Endothelial cell of umbilical vein (primary cell): Measurements from ENCODE around the gene APBA2. TPM values are rescaled to one million over a fixed set of nuclear protein-coding genes. Genes with fewer than 3 reads are reported as not detected.

Experiments used
- BruUV-seq: library from RNA; stranded (reverse); fragments of 400-500 nt; replicated peaks from 2 replicates; lab custom pipeline; 2021; lab: Mats Ljungman, UMichigan
- CTCF ChIA-PET: fragments of 300-600, 350-600 bp; sonication (Branson Sonifier 250); formaldehyde crosslinking; loops from one replicate; lab custom pipeline; 2021; ENCODE audit warnings: antibody characterized with exemption, inconsistent platforms; lab: Charles Lee
- POLR2A ChIA-PET: fragments of 300-600, 350-600 bp; sonication (Branson Sonifier 250); formaldehyde crosslinking; loops from one replicate; lab custom pipeline; 2021; ENCODE audit warnings: antibody characterized with exemption, inconsistent platforms; lab: Charles Lee
- DNase-seq: peaks from one replicate; pipeline ENCODE4 v3.0.0-alpha.2; 2011; ENCODE audit warnings: low read depth, low spot score
- FAIRE-seq: peaks from 2 replicates; lab custom pipeline; 2011; peaks lifted over from hg19 to GRCh38; lab: Jason Lieb, UNC
- H2AFZ ChIP-seq: 2 replicates; pipeline ENCODE4 v1.6.0; 2012; ENCODE audit warnings: low read depth, low read length, control low read depth, inconsistent platforms
- H3K27ac ChIP-seq: 2 replicates; pipeline ENCODE4 v1.5.1; 2011; ENCODE audit warnings: low read depth, mild to moderate bottlenecking, control low read depth, low read length, moderate library complexity; ENCODE audit not compliant: insufficient read depth
- H3K27me3 ChIP-seq, 2 experiments: 2 replicates each; pipeline versions ENCODE4 v1.6.0 to v1.6.1; 2011; ENCODE audit warnings: low read length in 2 of 2, mixed read lengths in 1 of 2; ENCODE audit not compliant: control insufficient read depth in 2 of 2, insufficient read depth in 2 of 2
- H3K36me3 ChIP-seq, 2 experiments: 2 replicates in 1 of 2; 3 replicates in 1 of 2; pipeline ENCODE4 v1.5.1; 2011; ENCODE audit warnings: low read length in 2 of 2, mild to moderate bottlenecking in 1 of 2, moderate library complexity in 1 of 2; ENCODE audit not compliant: control insufficient read depth in 2 of 2, insufficient read depth in 2 of 2; ENCODE audit errors: extremely low read depth in 1 of 2
- H3K4me1 ChIP-seq: 3 replicates; pipeline ENCODE4 v1.5.1; 2011; ENCODE audit warnings: mild to moderate bottlenecking, low read length; ENCODE audit not compliant: control insufficient read depth, insufficient read depth; ENCODE audit errors: extremely low read depth
- H3K4me2 ChIP-seq: 2 replicates; pipeline ENCODE4 v1.6.1; 2011; ENCODE audit warnings: low read length, control low read depth, mixed read lengths; ENCODE audit not compliant: insufficient read depth
- H3K4me3 ChIP-seq, 3 experiments: fragments of 200-600 bp in 1 of 3; sonication (generic), shearing (Covaris generic) in 1 of 3; replicated peaks in 1 of 3; 2 replicates each; pipeline ENCODE4 v1.5.1; 2011 to 2016; ENCODE audit warnings: control low read depth in 3 of 3, low read length in 3 of 3, mild to moderate bottlenecking in 2 of 3, inconsistent platforms in 1 of 3, low read depth in 1 of 3, moderate library complexity in 1 of 3; ENCODE audit not compliant: insufficient read depth in 1 of 3
- H3K79me2 ChIP-seq: 2 replicates; pipeline ENCODE4 v1.6.0; 2012; ENCODE audit warnings: low read length, inconsistent platforms; ENCODE audit not compliant: control insufficient read depth, insufficient read depth
- H3K9ac ChIP-seq: replicated peaks from 2 replicates; pipeline ENCODE3; 2011; ENCODE audit warnings: low read length, control low read depth; ENCODE audit not compliant: insufficient read depth; ENCODE audit errors: extremely low read depth
- H3K9me1 ChIP-seq: replicated peaks from 3 replicates; pipeline ENCODE4 v1.6.0; 2011; ENCODE audit warnings: mild to moderate bottlenecking, low read length; ENCODE audit not compliant: control insufficient read depth, insufficient read depth; ENCODE audit errors: extremely low read depth
- H3K9me3 ChIP-seq: replicated peaks from 2 replicates; pipeline ENCODE4 v1.5.1; 2012; ENCODE audit warnings: low read length, inconsistent platforms; ENCODE audit not compliant: control insufficient read depth, insufficient read depth
- H4K20me1 ChIP-seq: replicated peaks from 2 replicates; pipeline ENCODE3; 2011; ENCODE audit warnings: mild to moderate bottlenecking, low read length; ENCODE audit not compliant: control insufficient read depth, insufficient read depth; ENCODE audit errors: extremely low read depth
- CTCF ChIP-seq, 2 donors: IDR thresholded peaks; 1 replicate in 1 of 2; 2 replicates in 1 of 2; pipeline ENCODE4 v1.5.1; 2011; ENCODE audit warnings: low read length in 2 of 2, mild to moderate bottlenecking in 2 of 2, moderate library complexity in 2 of 2, control low read depth in 1 of 2, inconsistent platforms in 1 of 2, low read depth in 1 of 2; ENCODE audit not compliant: insufficient read depth in 1 of 2; ENCODE audit errors: extremely low read depth in 1 of 2
- EZH2 ChIP-seq: IDR thresholded peaks from 2 replicates; pipeline ENCODE4 v1.6.1; 2012; ENCODE audit warnings: borderline replicate concordance, low read depth, mild to moderate bottlenecking, moderate library complexity, low read length, inconsistent platforms; ENCODE audit not compliant: severe bottlenecking
- FOS ChIP-seq: IDR thresholded peaks from 2 replicates; pipeline ENCODE4 v1.6.1; 2011; ENCODE audit warnings: mild to moderate bottlenecking, low read length, moderate library complexity, borderline replicate concordance; ENCODE audit not compliant: insufficient read depth
- GATA2 ChIP-seq: IDR thresholded peaks from 2 replicates; pipeline ENCODE4 v1.7.0; 2011; ENCODE audit warnings: low read depth, mild to moderate bottlenecking, moderate library complexity, mixed read lengths, low read length; ENCODE audit not compliant: insufficient read length, insufficient read depth
- JUN ChIP-seq: IDR thresholded peaks from 2 replicates; pipeline ENCODE4 v1.6.1; 2011; ENCODE audit warnings: borderline replicate concordance, low read depth; ENCODE audit not compliant: insufficient read length, insufficient read depth
- MAX ChIP-seq: IDR thresholded peaks from 2 replicates; pipeline ENCODE4 v1.6.1; 2011; ENCODE audit not compliant: insufficient read depth, insufficient read length
- MYC ChIP-seq: IDR thresholded peaks from one replicate; pipeline ENCODE4 v1.6.1; 2011; ENCODE audit warnings: mild to moderate bottlenecking, low read depth, low read length
- POLR2A ChIP-seq: IDR thresholded peaks from 2 replicates; pipeline ENCODE4 v1.6.1; 2012; ENCODE audit warnings: low read depth, mild to moderate bottlenecking, control low read depth, low read length
- POLR2AphosphoS5 ChIP-seq: IDR thresholded peaks from 2 replicates; pipeline ENCODE4 v1.6.1; 2012; ENCODE audit warnings: low read depth, mild to moderate bottlenecking, control low read depth, low read length, moderate library complexity; ENCODE audit not compliant: insufficient read depth
- dilution Hi-C: fragments of 300-500 bp; cut with MboI; formaldehyde crosslinking; loops from one replicate; pipeline ENCODE4 v1.15.0; 2019; ENCODE audit warnings: low sequenced_read_pairs; ENCODE audit not compliant: extremely low pct_ligation_motif_present
- intact Hi-C: fragments of 100-400 bp; cut with micrococcal nuclease; formaldehyde crosslinking; loops from one replicate; pipeline ENCODE4 v1.10.0; 2022
- polyA plus RNA-seq, 4 experiments: library from polyadenylated mRNA; depleted of rRNA in 3 of 4; stranded (reverse) in 3 of 4; unstranded in 1 of 4; fragments of >200 nt; gene quantifications; 2 replicates each; pipeline versions ENCODE4 v1.2.1 to v1.2.3, GENCODE V29; 2011 to 2012; ENCODE audit warnings: missing spikeins in 1 of 4
- total RNA-seq: library from RNA; stranded (reverse); gene quantifications from 2 replicates; pipeline ENCODE4 v1.2.3, GENCODE V29; 2021

APBA2 gene
- total and polyA plus RNA-seq, 2 donors (not counting 3 experiments of a cell fraction or from before 2014, with no cell fraction given): 5.7 to 11.1 TPM

DNA sequence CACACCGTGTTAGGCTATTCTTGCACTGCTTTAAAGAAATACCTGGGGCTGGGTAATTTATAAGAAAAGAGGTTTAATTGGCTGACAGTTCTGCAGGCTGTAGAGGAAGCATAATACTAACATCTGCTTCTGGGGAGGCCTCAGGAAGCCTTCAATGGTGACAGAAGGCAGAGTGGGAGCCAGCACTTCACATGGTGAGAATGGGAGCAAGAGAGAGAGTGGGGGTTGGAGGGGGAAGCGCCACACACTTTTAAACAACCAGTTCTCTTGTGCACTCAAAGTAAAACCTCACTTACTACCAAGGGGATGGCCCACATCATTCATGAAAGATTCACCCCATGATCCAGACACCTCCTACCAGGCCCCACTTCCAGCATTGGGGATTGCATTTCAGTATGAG lies 181.1 kb downstream of the APBA2 start:
- Histone ChIP-seq H3K27me3 (no peaks in the 10 kb centered on the region), H3K79me2 (no peaks in the 10 kb centered on the region), H3K4me1 (no peaks in the 10 kb centered on the region), H3K36me3 (no peaks in the 10 kb centered on the region), H2AFZ (no peak overlapping the region), H4K20me1 (no peaks in the 10 kb centered on the region), H3K4me2 (no peak overlapping the region), H3K9me1 (no peaks in the 10 kb centered on the region), H3K9ac (no peak overlapping the region), H3K9me3 (no peaks in the 10 kb centered on the region), H3K27ac (no peak overlapping the region), H3K4me3 (no peak overlapping the region)
- dilution Hi-C loops (no loop called here), intact Hi-C loops (no loop called here)
- FAIRE-seq: no peak
- POLR2A ChIA-PET: no interaction called here
- BruUV-seq: no TSS peak
- CTCF ChIA-PET: no interaction called here
- no peak for DNase-seq
- TF ChIP-seq CTCF (IDR thresholded peaks at IDR 0.05; ENCODE audit: extremely low read depth in 1 of 2, insufficient read depth in 1 of 2, low read depth in 1 of 2, low read length in 2 of 2) (no peak), MYC (no peak), FOS (no peak), JUN (no peak), POLR2AphosphoS5 (no peak), GATA2 (no peak), POLR2A (no peak), MAX (no peak), EZH2 (no peak)
